ENCODE results near the gene CASP12. TPM values are rescaled to one million over a fixed set of nuclear protein-coding genes. Genes with fewer than 3 reads are reported as not detected.

Gene CASP12
- total RNA-seq, 1 donor from 2014 or later: not detected

GRCh38 chr11:104905271-104905670 lies 7.0 kb upstream of the CASP12 start:
- peaks cover 4% of the 10 kb centered on the region for H3K9me3 Mint-ChIP-seq
- peak; percentile 31 for TF ChIP-seq CTCF (conservative IDR thresholded peaks at IDR 0.05)
- H3K27me3 Mint-ChIP-seq (ENCODE audit: low read depth): peaks cover 2% of the 10 kb centered on the region
- H3K36me3 Mint-ChIP-seq (ENCODE audit: low read depth): no peaks in the 10 kb centered on the region
- H3K27ac Mint-ChIP-seq (ENCODE audit: unreplicated experiment): no peak overlapping the region
- no peaks in the 10 kb centered on the region for H3K4me1 Mint-ChIP-seq
- DNase-seq (ENCODE audit: low read depth, low spot score): no peak
- H3K4me3 Mint-ChIP-seq: no peak overlapping the region

GRCh38 chr11:104899226-104899625 lies 966 bp upstream of the CASP12 start:
- Mint-ChIP-seq H3K27ac (ENCODE audit: unreplicated experiment) (no peak overlapping the region), H3K9me3 (no peaks in the 10 kb centered on the region)
- no peak for TF ChIP-seq CTCF (conservative IDR thresholded peaks at IDR 0.05)

GRCh38 chr11:104898685-104899013 lies 389 bp upstream of the CASP12 start:
- DNase-seq (ENCODE audit: low read depth, low spot score): no peak
- no peaks in the 10 kb centered on the region for H3K9me3 Mint-ChIP-seq
- no peaks in the 10 kb centered on the region for H3K36me3 Mint-ChIP-seq (ENCODE audit: low read depth)
- peaks cover 2% of the 10 kb centered on the region for H3K27me3 Mint-ChIP-seq (ENCODE audit: low read depth)
- no peak overlapping the region for H3K4me3 Mint-ChIP-seq
- no peak for TF ChIP-seq CTCF (conservative IDR thresholded peaks at IDR 0.05)
- H3K27ac Mint-ChIP-seq (ENCODE audit: unreplicated experiment): no peak overlapping the region
- no peaks in the 10 kb centered on the region for H3K4me1 Mint-ChIP-seq

More at GRCh38 chr11:104899226-104899625, 966 bp upstream of the CASP12 start:
- DNase-seq (ENCODE audit: low read depth, low spot score): no peak
- no peak overlapping the region for H3K4me3 Mint-ChIP-seq
- no peaks in the 10 kb centered on the region for H3K4me1 Mint-ChIP-seq
- no peaks in the 10 kb centered on the region for H3K36me3 Mint-ChIP-seq (ENCODE audit: low read depth)
- peaks cover 2% of the 10 kb centered on the region for H3K27me3 Mint-ChIP-seq (ENCODE audit: low read depth)

GRCh38 chr11:104895634-104896033 lies 2.6 kb downstream of the CASP12 start:
- H3K9me3 Mint-ChIP-seq: no peaks in the 10 kb centered on the region
- H3K36me3 Mint-ChIP-seq (ENCODE audit: low read depth): no peaks in the 10 kb centered on the region
- no peak for DNase-seq (ENCODE audit: low read depth, low spot score)
- no peak overlapping the region for H3K27ac Mint-ChIP-seq (ENCODE audit: unreplicated experiment)
- no peaks in the 10 kb centered on the region for H3K27me3 Mint-ChIP-seq (ENCODE audit: low read depth)
- no peak overlapping the region for H3K4me3 Mint-ChIP-seq
- no peak for TF ChIP-seq CTCF (conservative IDR thresholded peaks at IDR 0.05)
- H3K4me1 Mint-ChIP-seq: no peaks in the 10 kb centered on the region

- no peaks in the 10 kb centered on the region for H3K4me1 Mint-ChIP-seq
- no peak for TF ChIP-seq CTCF (conservative IDR thresholded peaks at IDR 0.05)
- no peaks in the 10 kb centered on the region for H3K36me3 Mint-ChIP-seq (ENCODE audit: low read depth)
- H3K27ac Mint-ChIP-seq (ENCODE audit: unreplicated experiment): no peak overlapping the region
- no peaks in the 10 kb centered on the region for H3K27me3 Mint-ChIP-seq (ENCODE audit: low read depth)
- H3K4me3 Mint-ChIP-seq: no peak overlapping the region
- H3K9me3 Mint-ChIP-seq: no peaks in the 10 kb centered on the region
- DNase-seq (ENCODE audit: low read depth, low spot score): no peak
These were observed 4.4 kb downstream of the CASP12 start for GRCh38 chr11:104893876-104894275.

Measured in neural crest cell (in vitro differentiated cells).